ENCODE data around the gene KCNJ6. TPM values are rescaled to one million over a fixed set of nuclear protein-coding genes. Genes with fewer than 3 reads are reported as not detected.
"Not testable (repeated sequence)": the region's sequence is repeated elsewhere in the genome, so short reads cannot be mapped to it uniquely, and the experiment has no call there.

KCNJ6 gene
- total RNA-seq, 1 donor from 2014 or later, result not detected

GRCh38 chr21:37615962-37616361 lies 300.3 kb downstream of the KCNJ6 start:
- no peak for DNase-seq (ENCODE audit: low spot score)

- no peak for DNase-seq (ENCODE audit: low spot score)
Observed at GRCh38 chr21:37614351-37614875, 301.8 kb downstream of the KCNJ6 start.

DNA sequence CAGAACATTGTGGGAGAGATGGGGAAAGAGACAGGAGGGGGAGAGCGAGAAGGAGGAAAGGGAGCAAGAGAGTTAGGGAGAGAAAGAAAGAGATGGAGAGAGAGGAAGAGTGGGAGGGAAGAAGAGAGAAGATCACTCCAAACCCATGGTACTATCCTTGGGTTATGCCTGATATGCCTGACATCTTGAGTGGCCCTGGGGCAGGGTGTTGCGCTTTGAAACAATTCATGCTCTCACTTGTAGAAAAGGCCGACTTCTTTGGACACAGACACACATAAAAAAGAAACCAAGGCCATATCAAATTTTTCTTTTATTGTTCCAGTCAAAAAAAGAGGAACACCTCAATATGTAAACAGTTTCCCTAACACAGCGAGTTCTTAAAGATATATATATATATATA lies 309.2 kb downstream of the KCNJ6 start:
- no peak for DNase-seq (ENCODE audit: low spot score)

DNA sequence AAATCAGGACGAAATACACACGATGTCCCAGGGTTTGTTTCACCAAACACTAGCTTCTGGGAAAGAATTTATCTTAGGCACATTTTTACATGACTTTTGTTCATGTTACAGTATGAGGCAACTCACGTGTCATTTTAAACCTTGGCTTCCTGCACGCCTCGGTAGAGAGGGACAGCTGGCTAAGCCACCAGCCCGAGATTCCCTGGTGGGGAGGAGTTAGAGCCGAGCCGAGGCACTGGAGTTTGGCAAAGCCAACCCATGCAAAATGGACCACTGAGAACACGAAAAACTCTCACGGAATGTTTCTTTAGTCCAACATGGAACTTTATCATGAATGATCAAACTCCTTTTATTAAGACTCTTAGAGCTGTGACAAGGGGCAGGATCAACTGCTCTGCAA lies 309.7 kb downstream of the KCNJ6 start:
- no peak for DNase-seq (ENCODE audit: low spot score)

GRCh38 chr21:37605006-37605405 lies 311.3 kb downstream of the KCNJ6 start:
- no peak for DNase-seq (ENCODE audit: low spot score)

DNA sequence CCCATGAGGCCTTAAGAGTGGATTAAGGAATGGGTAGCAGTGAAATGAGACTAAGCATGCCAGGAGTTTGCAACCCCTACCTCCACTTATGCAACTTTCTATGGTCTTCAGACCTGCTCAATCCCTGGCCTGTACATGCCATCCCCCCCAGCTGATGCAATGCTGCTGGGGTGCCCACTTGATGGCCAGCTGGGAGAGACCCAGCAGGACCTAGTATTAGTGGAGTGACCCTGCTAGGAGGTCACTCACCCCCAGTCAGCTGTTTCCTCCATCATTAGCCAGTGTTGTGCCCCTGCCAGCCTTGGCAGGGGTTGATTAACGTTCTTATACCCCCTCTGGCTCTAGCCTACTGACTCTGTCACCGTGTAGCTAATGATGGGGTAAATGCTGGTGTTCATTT lies 313.1 kb downstream of the KCNJ6 start:
- DNase-seq (ENCODE audit: low spot score), result no peak

DNA sequence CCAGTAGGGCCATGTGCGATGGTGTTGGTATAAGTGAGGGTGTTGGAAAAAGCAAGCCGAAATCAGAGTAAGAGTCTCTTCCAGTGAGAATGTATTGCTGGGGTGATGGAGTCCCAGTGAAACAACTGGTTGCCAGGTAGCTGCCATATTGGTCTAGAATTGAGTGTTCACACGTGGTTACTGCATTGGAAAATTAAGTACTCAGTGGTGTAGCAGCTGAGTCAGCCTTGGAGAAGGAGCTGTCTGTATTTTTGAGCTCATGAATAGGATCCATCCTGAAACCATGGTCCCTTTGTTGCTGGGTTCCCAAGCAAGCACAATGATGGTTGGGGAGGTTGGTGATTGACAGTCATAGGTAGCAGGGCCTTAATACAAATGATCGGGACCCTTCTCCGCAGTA lies 314.3 kb downstream of the KCNJ6 start:
- DNase-seq (ENCODE audit: low spot score), result no peak

- no peak for DNase-seq (ENCODE audit: low spot score)
Observed at GRCh38 chr21:37601027-37601426, 315.2 kb downstream of the KCNJ6 start.

- DNase-seq (ENCODE audit: low spot score), result no peak
Observed at GRCh38 chr21:37595944-37596343, 320.3 kb downstream of the KCNJ6 start.

DNA sequence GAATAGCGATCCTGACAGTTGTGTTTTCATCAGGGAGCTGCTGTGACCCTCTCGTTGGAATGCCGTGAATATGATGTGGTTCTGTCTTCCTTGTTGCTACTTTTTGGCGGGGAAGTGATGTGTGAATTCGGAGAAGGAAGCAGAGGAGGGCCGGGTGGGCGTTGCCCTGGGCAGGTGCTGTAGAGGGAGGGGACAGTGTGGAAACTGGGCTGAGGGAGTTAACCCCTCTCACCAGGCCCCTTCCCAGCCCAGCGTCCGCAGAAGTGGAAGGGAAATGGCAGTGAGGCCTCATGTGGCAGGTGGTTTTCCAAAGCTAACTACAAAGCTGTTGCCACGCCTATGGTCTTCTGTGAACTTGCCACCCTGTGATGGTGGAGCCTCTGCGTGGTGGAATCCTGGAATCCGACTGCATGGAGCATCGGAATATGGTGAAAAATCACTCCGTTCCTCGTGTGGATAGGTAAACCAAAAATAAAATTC lies 321.7 kb downstream of the KCNJ6 start:
- no peak for DNase-seq (ENCODE audit: low spot score)

GRCh38 chr21:37593740-37594471 lies 322.4 kb downstream of the KCNJ6 start:
- no peak for DNase-seq (ENCODE audit: low spot score)

- DNase-seq (ENCODE audit: low spot score), result no peak
Observed at GRCh38 chr21:37593015-37593414, 323.2 kb downstream of the KCNJ6 start.

DNA sequence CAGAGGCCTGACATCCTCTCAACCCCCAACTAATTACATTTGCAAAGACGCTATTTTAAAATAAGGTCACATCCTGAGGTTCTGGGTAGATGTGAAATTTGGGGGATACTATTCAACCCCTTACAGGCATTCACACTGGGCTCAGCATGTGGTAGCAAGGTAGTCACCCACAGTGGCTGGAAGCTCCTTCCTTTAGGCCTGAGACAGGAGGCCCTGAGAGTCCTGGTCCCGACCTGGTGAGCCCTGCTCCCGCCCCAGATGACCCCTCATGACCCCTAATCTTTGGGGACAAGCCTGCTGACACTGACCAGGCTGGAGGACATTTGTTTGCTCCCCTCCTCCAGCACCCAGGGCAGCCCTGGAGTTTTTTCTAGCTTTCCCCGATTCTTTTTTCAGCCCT lies 323.8 kb downstream of the KCNJ6 start:
- no peak for DNase-seq (ENCODE audit: low spot score)

DNA sequence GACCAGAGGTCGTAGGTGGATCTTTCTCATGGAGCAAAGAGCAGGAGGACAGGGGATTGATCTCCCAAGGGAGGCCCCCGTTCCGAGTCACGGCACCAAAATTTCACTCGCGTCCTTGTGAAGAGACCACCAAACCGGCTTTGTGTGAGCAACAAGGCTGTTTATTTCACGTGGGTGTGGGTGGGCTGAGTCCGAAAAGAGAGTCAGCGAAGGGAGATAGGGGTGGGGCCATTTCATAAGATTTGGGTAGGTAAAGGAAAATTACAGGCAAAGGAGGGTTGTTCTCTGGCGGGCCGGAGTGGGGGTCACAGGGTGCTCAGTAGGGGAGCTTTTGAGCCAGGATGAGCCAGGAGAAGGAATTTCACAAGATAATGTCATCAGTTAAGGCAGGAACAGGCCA lies 324.3 kb downstream of the KCNJ6 start:
- DNase-seq (ENCODE audit: low spot score), result not testable (repeated sequence)

DNA sequence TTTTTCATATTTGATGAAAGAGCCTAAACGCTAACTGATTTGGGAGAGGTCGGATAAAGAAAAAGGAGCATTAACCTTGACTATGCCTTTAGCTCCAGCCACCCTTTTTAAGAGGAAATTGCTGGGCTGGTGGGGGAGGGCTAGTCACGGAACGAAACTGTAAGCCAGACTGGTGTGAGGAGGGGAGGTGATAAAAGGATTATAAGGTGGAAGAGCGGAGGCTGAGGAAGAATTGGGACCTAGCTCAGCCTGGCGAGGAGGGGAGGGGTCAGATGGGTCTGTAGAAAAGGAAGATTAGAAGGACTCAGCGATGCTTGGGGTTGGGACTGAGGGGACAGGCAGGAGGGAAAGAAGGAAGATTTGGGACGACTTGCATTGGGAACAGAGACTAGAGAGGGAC lies 325.4 kb downstream of the KCNJ6 start:
- not testable (repeated sequence) for DNase-seq (ENCODE audit: low spot score)

- DNase-seq (ENCODE audit: low spot score), result not testable (repeated sequence)
Observed at GRCh38 chr21:37588644-37589043, 327.6 kb downstream of the KCNJ6 start.

GRCh38 chr21:37587635-37588177 lies 328.6 kb downstream of the KCNJ6 start:
- DNase-seq (ENCODE audit: low spot score), result no peak

- no peak for DNase-seq (ENCODE audit: low spot score)
Observed at GRCh38 chr21:37587203-37587602, 329.1 kb downstream of the KCNJ6 start.

- no peak for DNase-seq (ENCODE audit: low spot score)
Observed at GRCh38 chr21:37582590-37582989, 333.7 kb downstream of the KCNJ6 start.

GRCh38 chr21:37580666-37581065 lies 335.6 kb downstream of the KCNJ6 start:
- DNase-seq (ENCODE audit: low spot score), result no peak

GRCh38 chr21:37579356-37579755 lies 336.9 kb downstream of the KCNJ6 start:
- DNase-seq (ENCODE audit: low spot score), result no peak

- no peak for DNase-seq (ENCODE audit: low spot score)
Observed at GRCh38 chr21:37578471-37579126, 337.7 kb downstream of the KCNJ6 start.

All from mesenteric fat pad (tissue), 1 donor.